ENCODE data around the gene GSTM2.
A peak's percentile ranks its signal among the peaks of the same experiment; 100 is the strongest.

GSTM2 gene

DNA sequence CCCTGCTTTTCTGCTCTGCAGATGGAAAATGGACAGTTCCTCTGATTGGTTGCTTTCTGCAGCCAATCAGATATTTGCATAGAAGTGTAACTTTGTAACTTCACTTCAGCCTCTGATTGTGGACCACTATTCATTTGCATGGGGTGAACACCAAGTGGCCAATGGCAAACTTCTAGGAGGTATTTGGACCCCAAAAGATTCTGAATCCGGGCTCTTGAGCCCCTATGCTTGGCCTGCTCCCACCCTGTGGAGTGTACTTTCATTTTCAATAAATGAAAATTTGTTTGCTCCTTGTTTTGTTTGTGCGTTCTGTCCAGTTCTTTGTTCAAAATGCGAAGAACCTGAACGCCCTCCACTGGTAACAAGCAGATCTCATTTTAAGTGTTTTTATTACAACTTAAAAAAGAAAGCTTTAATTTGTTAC, 18.4 kb upstream of the GSTM2 start:
- Histone ChIP-seq H3K27me3 (ENCODE audit: insufficient read depth, low read length, poor library complexity, severe bottlenecking) (no peaks in the 10 kb centered on the region), H3K4me2 (ENCODE audit: low read depth, low read length, poor library complexity, severe bottlenecking) (peak overlapping the region; percentile 35), H3K36me3 (ENCODE audit: insufficient read depth, low read length) (no peaks in the 10 kb centered on the region), H3F3A (ENCODE audit: low read depth) (no peaks in the 10 kb centered on the region), H2AFZ (ENCODE audit: low read length) (peak overlapping the region; percentile 86), H3K4me1 (ENCODE audit: insufficient read depth, low read length, poor library complexity, severe bottlenecking) (peaks cover 3% of the 10 kb centered on the region), H3K9ac (ENCODE audit: low read depth, low read length, poor library complexity, severe bottlenecking) (no peak overlapping the region), H3K4me3 (ENCODE audit: low read length, poor library complexity, severe bottlenecking) (peak overlapping the region; percentile 40), H3K9me2 (replicated peaks; ENCODE audit: low read depth, low read length) (no peaks in the 10 kb centered on the region), H3K79me2 (ENCODE audit: insufficient read depth, low read length) (no peaks in the 10 kb centered on the region), H3K9me3 (ENCODE audit: insufficient read depth, low read depth, low read length) (no peaks in the 10 kb centered on the region), H4K20me1 (ENCODE audit: insufficient read depth, low read length, poor library complexity, severe bottlenecking) (no peaks in the 10 kb centered on the region)
- no peak for TF ChIP-seq EZH2phosphoT487 (IDR thresholded peaks at IDR 0.05; ENCODE audit: borderline replicate concordance)
- TF ChIP-seq, protein P1, sequence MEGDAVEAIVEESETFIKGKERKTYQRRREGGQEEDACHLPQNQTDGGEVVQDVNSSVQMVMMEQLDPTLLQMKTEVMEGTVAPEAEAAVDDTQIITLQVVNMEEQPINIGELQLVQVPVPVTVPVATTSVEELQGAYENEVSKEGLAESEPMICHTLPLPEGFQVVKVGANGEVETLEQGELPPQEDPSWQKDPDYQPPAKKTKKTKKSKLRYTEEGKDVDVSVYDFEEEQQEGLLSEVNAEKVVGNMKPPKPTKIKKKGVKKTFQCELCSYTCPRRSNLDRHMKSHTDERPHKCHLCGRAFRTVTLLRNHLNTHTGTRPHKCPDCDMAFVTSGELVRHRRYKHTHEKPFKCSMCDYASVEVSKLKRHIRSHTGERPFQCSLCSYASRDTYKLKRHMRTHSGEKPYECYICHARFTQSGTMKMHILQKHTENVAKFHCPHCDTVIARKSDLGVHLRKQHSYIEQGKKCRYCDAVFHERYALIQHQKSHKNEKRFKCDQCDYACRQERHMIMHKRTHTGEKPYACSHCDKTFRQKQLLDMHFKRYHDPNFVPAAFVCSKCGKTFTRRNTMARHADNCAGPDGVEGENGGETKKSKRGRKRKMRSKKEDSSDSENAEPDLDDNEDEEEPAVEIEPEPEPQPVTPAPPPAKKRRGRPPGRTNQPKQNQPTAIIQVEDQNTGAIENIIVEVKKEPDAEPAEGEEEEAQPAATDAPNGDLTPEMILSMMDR (conservative IDR thresholded peaks at IDR 0.05; ENCODE audit: low read length): peak; percentile 62

DNA sequence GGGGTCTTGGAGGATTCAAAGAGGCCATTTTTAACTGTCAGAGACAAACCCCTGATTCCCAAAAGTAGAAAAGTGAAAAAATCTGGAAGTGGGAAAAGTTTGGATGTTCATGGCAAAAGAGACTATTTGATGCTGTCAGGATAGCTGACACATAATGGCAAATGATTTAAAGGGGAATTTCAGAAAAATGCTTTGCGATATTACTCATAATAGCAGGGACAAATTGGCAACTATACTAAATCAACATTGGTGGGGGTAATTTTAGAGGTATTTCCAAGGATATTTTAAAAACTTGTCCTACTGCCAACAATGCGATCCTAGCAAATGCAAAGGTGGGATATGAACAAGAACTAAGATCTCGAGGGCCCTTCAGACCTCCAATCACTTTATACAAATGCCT, 17.2 kb upstream of the GSTM2 start:
- Histone ChIP-seq H3K27me3 (ENCODE audit: insufficient read depth, low read length, poor library complexity, severe bottlenecking) (no peaks in the 10 kb centered on the region), H3K79me2 (ENCODE audit: insufficient read depth, low read length) (no peaks in the 10 kb centered on the region), H4K20me1 (ENCODE audit: insufficient read depth, low read length, poor library complexity, severe bottlenecking) (no peaks in the 10 kb centered on the region), H3F3A (ENCODE audit: low read depth) (no peaks in the 10 kb centered on the region), H3K9me2 (replicated peaks; ENCODE audit: low read depth, low read length) (no peaks in the 10 kb centered on the region), H3K9ac (ENCODE audit: low read depth, low read length, poor library complexity, severe bottlenecking) (no peak overlapping the region), H3K4me3 (ENCODE audit: low read length, poor library complexity, severe bottlenecking) (no peak overlapping the region), H3K4me2 (ENCODE audit: low read depth, low read length, poor library complexity, severe bottlenecking) (no peak overlapping the region), H2AFZ (ENCODE audit: low read length) (no peak overlapping the region), H3K9me3 (ENCODE audit: insufficient read depth, low read depth, low read length) (no peaks in the 10 kb centered on the region), H3K36me3 (ENCODE audit: insufficient read depth, low read length) (no peaks in the 10 kb centered on the region), H3K4me1 (ENCODE audit: insufficient read depth, low read length, poor library complexity, severe bottlenecking) (peaks cover 3% of the 10 kb centered on the region)
- no peak for TF ChIP-seq EZH2phosphoT487 (IDR thresholded peaks at IDR 0.05; ENCODE audit: borderline replicate concordance)
- TF ChIP-seq, protein P1 (conservative IDR thresholded peaks at IDR 0.05; ENCODE audit: low read length): no peak

GRCh38 chr1:109652402-109652801, 15.5 kb upstream of the GSTM2 start:
- no peaks in the 10 kb centered on the region for H3K9me2 ChIP-seq (replicated peaks; ENCODE audit: low read depth, low read length)
- H4K20me1 ChIP-seq (ENCODE audit: insufficient read depth, low read length, poor library complexity, severe bottlenecking): no peaks in the 10 kb centered on the region
- H3K9ac ChIP-seq (ENCODE audit: low read depth, low read length, poor library complexity, severe bottlenecking): no peak overlapping the region
- H3K4me1 ChIP-seq (ENCODE audit: insufficient read depth, low read length, poor library complexity, severe bottlenecking): peaks cover 3% of the 10 kb centered on the region
- no peaks in the 10 kb centered on the region for H3K79me2 ChIP-seq (ENCODE audit: insufficient read depth, low read length)
- H2AFZ ChIP-seq (ENCODE audit: low read length): no peak overlapping the region
- TF ChIP-seq EZH2phosphoT487 (IDR thresholded peaks at IDR 0.05; ENCODE audit: borderline replicate concordance): no peak
- TF ChIP-seq, protein P1 (conservative IDR thresholded peaks at IDR 0.05; ENCODE audit: low read length): no peak
- no peaks in the 10 kb centered on the region for H3K9me3 ChIP-seq (ENCODE audit: insufficient read depth, low read depth, low read length)
- H3K36me3 ChIP-seq (ENCODE audit: insufficient read depth, low read length): no peaks in the 10 kb centered on the region
- H3K4me3 ChIP-seq (ENCODE audit: low read length, poor library complexity, severe bottlenecking): no peak overlapping the region
- no peak overlapping the region for H3K4me2 ChIP-seq (ENCODE audit: low read depth, low read length, poor library complexity, severe bottlenecking)
- no peaks in the 10 kb centered on the region for H3K27me3 ChIP-seq (ENCODE audit: insufficient read depth, low read length, poor library complexity, severe bottlenecking)
- no peaks in the 10 kb centered on the region for H3F3A ChIP-seq (ENCODE audit: low read depth)

Measured in Loucy (cell line).